DOHH2 (cell line): ENCODE results near the gene IGF1R.

Experiments
- H3F3A ChIP-seq: fragments of 200-600 bp; sonication (generic), shearing (Covaris generic); 2 replicates; pipeline ENCODE4 v1.6.0; 2016; ENCODE audit warnings: antibody characterized with exemption, mild to moderate bottlenecking; ENCODE audit not compliant: control insufficient read depth, insufficient read depth
- H3K27ac ChIP-seq: fragments of 200-600 bp; sonication (generic); 2 replicates; pipeline ENCODE4 v1.5.1; 2014; ENCODE audit warnings: low read depth, mild to moderate bottlenecking, low read length, moderate library complexity
- H3K27me3 ChIP-seq: fragments of 200-600 bp; sonication (generic); 2 replicates; pipeline ENCODE4 v1.6.1; 2014; ENCODE audit warnings: mild to moderate bottlenecking, low read length, mixed read lengths; ENCODE audit not compliant: control insufficient read depth
- H3K36me3 ChIP-seq: fragments of 200-600 bp; sonication (generic); 2 replicates; pipeline ENCODE4 v1.6.1; 2014; ENCODE audit warnings: mild to moderate bottlenecking, low read length, moderate library complexity, mixed read lengths; ENCODE audit not compliant: control insufficient read depth
- H3K4me1 ChIP-seq: fragments of 200-600 bp; sonication (generic); 2 replicates; pipeline ENCODE4 v1.6.1; 2014; ENCODE audit warnings: mild to moderate bottlenecking, low read length, mixed read lengths; ENCODE audit not compliant: control insufficient read depth
- H3K4me2 ChIP-seq: fragments of 200-600 bp; sonication (generic); 2 replicates; pipeline ENCODE4 v1.6.0; 2014; ENCODE audit warnings: mild to moderate bottlenecking, low read length, moderate library complexity
- H3K4me3 ChIP-seq: fragments of 200-600 bp; sonication (generic); 2 replicates; pipeline ENCODE4 v1.5.1; 2014; ENCODE audit warnings: mild to moderate bottlenecking, low read length, mixed read lengths
- H3K79me2 ChIP-seq: fragments of 200-600 bp; sonication (generic); 2 replicates; pipeline ENCODE4 v1.6.1; 2014; ENCODE audit warnings: mild to moderate bottlenecking, low read length, mixed read lengths; ENCODE audit not compliant: control insufficient read depth
- H3K9me2 ChIP-seq: fragments of 200-600 bp; sonication (generic); replicated peaks from 2 replicates; pipeline ENCODE4 v1.6.1; 2014; ENCODE audit warnings: mild to moderate bottlenecking, low read length, mixed read lengths; ENCODE audit not compliant: control insufficient read depth
- H3K9me3 ChIP-seq: fragments of 200-600 bp; sonication (generic); 2 replicates; pipeline ENCODE4 v1.6.1; 2014; ENCODE audit warnings: antibody characterized with exemption, low read length, mixed read lengths; ENCODE audit not compliant: control insufficient read depth, insufficient read depth
- H4K20me1 ChIP-seq: fragments of 200-600 bp; sonication (generic); 2 replicates; pipeline ENCODE4 v1.6.0; 2014; ENCODE audit warnings: low read depth, mild to moderate bottlenecking, antibody characterized with exemption, low read length, moderate library complexity; ENCODE audit not compliant: control insufficient read depth, insufficient read depth
- CTCF ChIP-seq: fragments of 200-600 bp; sonication (generic); IDR thresholded peaks from one replicate; pipeline ENCODE4 v1.5.1; 2014; ENCODE audit warnings: antibody characterized with exemption, mild to moderate bottlenecking, low read depth, low read length; ENCODE audit not compliant: poor library complexity, severe bottlenecking
- EZH2phosphoT487 ChIP-seq: fragments of 200-600 bp; sonication (generic); IDR thresholded peaks from 2 replicates; pipeline ENCODE4 v1.6.1; 2017; ENCODE audit warnings: borderline replicate concordance, mild to moderate bottlenecking, antibody characterized with exemption, low read length, moderate library complexity, mixed read lengths

The IGF1R gene

GRCh38 chr15:98873441-98874218, 225.3 kb downstream of the IGF1R start:
- Histone ChIP-seq H3K36me3 (no peaks in the 10 kb centered on the region), H3K9me3 (no peaks in the 10 kb centered on the region), H4K20me1 (no peaks in the 10 kb centered on the region), H3K4me1 (no peaks in the 10 kb centered on the region), H3K27me3 (peaks cover 32% of the 10 kb centered on the region), H3K9me2 (no peaks in the 10 kb centered on the region), H3K4me2 (no peak overlapping the region), H3K4me3 (no peak overlapping the region), H3K27ac (no peak overlapping the region), H3F3A (no peaks in the 10 kb centered on the region), H3K79me2 (peaks cover 4% of the 10 kb centered on the region; the same call in 1 of the 2 replicates)
- TF ChIP-seq CTCF (no peak), EZH2phosphoT487 (no peak)

- no peaks in the 10 kb centered on the region for H3K9me2 ChIP-seq
- H3K4me1 ChIP-seq, result no peaks in the 10 kb centered on the region
- H3K4me2 ChIP-seq, result no peak overlapping the region
- no peak for TF ChIP-seq CTCF
- TF ChIP-seq EZH2phosphoT487, result no peak
- peaks cover 4% of the 10 kb centered on the region; the same call in 1 of the 2 replicates for H3K79me2 ChIP-seq
- H3K27me3 ChIP-seq, result peaks cover 32% of the 10 kb centered on the region
- no peaks in the 10 kb centered on the region for H3K9me3 ChIP-seq
- no peak overlapping the region for H3K4me3 ChIP-seq
- no peak overlapping the region for H3K27ac ChIP-seq
- H3K36me3 ChIP-seq, result no peaks in the 10 kb centered on the region
- no peaks in the 10 kb centered on the region for H3F3A ChIP-seq
- no peaks in the 10 kb centered on the region for H4K20me1 ChIP-seq
These were observed 226.0 kb downstream of the IGF1R start for GRCh38 chr15:98874370-98874769.

DNA sequence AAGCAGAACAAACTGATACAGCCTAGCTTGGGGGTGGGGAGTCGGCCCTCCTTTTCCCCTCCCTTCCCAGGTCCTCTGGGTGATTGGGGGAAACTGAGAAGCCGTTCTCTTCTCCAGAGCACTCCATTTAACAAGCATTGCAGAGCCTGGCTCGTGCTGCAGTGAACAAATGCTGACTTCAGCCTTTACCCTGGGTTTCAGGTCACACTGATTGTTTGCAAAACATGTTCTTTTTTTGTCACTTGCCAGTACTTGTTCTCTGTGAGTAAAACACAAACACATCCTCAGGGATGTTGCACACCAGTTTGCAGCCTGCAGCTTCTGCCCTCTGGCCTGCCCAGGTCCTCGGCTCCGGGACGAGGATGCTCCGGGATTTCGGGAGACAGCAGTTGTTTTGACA, 226.4 kb downstream of the IGF1R start:
- no peak for TF ChIP-seq CTCF
- TF ChIP-seq EZH2phosphoT487, result no peak

More for the DNA sequence above, 226.4 kb downstream of the IGF1R start:
- no peaks in the 10 kb centered on the region for H3K9me3 ChIP-seq
- H3K9me2 ChIP-seq, result no peaks in the 10 kb centered on the region
- H3K4me2 ChIP-seq, result no peak overlapping the region
- H3K4me3 ChIP-seq, result no peak overlapping the region
- H3F3A ChIP-seq, result no peaks in the 10 kb centered on the region
- peaks cover 32% of the 10 kb centered on the region for H3K27me3 ChIP-seq
- no peaks in the 10 kb centered on the region for H4K20me1 ChIP-seq
- peaks cover 4% of the 10 kb centered on the region; the same call in 1 of the 2 replicates for H3K79me2 ChIP-seq
- H3K27ac ChIP-seq, result no peak overlapping the region
- no peaks in the 10 kb centered on the region for H3K36me3 ChIP-seq
- H3K4me1 ChIP-seq, result no peaks in the 10 kb centered on the region
